Activated T-helper 1 cell treated with anti-CD3 and anti-CD28 coated beads, Interleukin-2, amount 50 U/mL, for 16 hours (primary cell): ENCODE data around the gene DUSP18.
"Not testable (repeated sequence)": the region's sequence is repeated elsewhere in the genome, so short reads cannot be mapped to it uniquely, and the experiment has no call there.

ENCODE experiments used
- DNase-seq, 2 donors: peaks; one replicate each; pipeline ENCODE4 v3.0.0-alpha.2; 2020; ENCODE audit warnings: low read depth in 1 of 2, low spot score in 1 of 2

The DUSP18 gene

GRCh38 chr22:30679895-30680690 lies 12.4 kb upstream of the DUSP18 start:
- not testable (repeated sequence) for DNase-seq

GRCh38 chr22:30676565-30676964 lies 8.9 kb upstream of the DUSP18 start:
- not testable (repeated sequence) for DNase-seq

DNA sequence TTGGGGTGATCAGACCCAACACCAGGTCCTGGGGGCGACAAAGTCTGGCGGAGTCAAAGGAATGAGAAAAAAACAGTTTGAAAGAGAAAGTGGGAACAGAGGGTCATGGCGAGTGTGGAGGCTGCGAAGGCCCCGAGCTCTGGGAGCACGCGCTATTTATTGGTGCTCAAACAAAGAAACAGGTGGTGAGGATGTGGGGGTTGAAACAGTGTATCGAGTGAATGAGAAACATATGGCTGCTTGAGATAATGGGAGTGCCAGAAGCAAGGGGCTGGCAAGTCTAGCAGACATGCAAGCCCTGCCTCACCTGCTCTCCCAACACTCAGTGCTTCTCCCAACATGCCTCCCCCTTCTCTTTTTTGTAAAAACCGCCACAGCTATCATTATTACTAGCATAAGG lies 7.8 kb upstream of the DUSP18 start:
- DNase-seq: no peak

GRCh38 chr22:30674482-30674881 lies 6.8 kb upstream of the DUSP18 start:
- no peak for DNase-seq

DNA sequence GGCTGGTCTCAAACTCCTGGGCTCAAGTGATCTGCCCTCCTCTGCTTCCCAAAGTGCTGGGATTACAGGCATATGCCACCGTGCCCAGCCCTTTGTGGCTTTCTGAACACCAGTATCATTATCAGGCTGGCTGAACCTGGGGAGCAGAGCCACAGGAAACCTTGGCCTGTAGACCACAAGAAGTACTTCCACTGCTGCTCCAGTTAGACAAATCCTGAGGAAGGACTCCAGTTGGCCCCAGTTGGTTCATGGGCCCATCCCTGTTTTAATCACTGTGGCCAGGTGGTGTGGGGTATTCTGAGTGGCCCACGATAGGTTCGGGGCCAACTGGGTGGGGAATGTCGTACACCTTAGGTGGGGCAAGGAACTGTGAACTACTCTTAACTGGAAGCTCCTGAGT lies 5.5 kb upstream of the DUSP18 start:
- no peak for DNase-seq

DNA sequence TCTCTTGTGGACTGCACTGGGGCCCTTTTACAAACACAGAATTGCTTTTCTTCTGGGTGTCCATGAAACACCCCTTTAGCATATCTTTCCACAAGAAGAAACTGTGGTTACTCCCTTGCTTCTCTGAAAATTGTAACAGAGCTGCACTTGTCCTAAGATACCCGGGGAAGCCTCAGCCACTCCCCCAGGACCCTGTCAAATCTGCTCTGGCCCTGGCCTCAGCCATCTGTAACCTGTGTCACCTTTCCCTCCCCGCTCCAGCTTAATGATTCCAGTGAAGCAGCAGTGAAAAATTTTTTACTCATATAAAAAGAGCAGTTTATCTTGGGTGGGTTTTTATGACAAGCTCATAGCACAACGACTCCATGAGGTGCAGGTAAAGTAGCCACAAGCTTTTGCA lies 3.4 kb upstream of the DUSP18 start:
- no peak for DNase-seq

DNA sequence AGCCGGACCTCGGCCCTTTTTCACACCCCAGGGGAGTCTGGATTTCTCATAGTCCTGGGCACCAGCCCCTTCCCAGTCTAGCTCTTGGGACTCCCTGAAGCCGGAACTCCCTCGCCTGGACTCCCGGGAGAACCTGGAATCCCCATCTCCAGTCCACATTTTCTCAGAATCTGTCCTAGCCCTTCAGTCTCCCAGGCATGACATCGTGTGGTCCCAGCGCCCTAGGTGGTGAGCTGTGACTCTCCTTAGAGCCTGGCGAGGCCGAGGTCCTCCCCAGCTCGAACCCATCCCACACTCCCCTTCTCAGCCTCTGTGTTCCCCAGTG lies 673 bp upstream of the DUSP18 start:
- no peak for DNase-seq

DNA sequence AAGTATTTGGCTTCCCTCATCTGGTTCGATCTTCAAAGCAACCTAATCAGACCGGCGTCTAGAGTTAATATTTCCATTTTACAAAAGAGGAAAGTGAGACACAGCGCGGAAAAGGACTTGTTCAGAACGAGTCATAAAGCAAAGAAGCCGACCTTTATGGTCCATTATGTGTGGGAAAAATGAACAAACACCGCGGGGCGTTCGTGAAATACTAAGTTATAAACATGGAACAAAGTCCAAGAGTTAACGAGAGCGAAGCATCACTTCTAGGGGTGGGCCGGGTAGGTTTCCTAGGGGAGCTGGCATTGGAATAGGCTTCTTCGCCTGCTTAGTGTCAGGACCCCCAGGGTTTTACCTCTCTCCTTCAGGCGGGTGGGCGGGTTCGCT lies 575 bp downstream of the DUSP18 start:
- DNase-seq: no peak

DNA sequence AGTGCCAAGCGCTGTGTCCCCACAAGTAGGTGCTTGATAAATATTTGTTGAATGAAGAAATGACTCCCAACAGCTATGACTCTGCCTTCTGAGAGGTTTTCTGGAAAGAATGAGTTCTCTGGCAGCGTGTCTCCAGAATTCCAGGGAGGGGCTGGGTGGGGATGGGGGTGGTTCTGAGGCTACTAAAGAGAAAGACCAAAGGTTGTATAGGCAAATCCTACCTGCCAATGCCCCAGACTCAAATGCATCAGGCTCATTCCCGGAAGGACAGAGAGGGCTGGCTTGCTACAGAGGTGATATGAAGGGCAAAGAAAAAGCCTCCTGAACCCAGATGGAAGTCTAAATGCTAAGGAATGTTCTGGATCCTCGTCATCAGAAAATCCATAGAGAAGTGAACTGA lies 1.9 kb downstream of the DUSP18 start:
- no peak for DNase-seq

- no peak for DNase-seq
Observed at GRCh38 chr22:30665266-30665665, 2.4 kb downstream of the DUSP18 start.

DNA sequence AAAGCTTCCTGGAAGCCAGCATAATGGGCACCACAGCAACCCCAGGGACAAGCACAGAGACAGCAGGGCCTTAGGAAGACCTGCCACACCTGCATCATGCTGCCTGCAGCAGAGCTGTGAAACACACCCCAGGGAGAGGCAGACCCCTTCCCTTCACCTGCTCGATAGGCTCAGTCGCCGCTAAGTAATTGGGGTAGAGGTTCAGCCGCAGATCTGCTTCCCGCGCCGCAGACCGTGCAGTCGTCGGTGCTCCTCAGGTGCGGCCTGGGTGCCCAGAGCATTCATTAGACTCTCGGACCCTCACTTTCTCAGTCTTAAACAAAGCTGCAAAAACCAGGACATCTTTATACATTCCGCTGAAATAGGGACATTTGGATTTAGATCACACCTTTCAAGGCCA lies 2.9 kb downstream of the DUSP18 start:
- DNase-seq: no peak

- no peak for DNase-seq
Observed at GRCh38 chr22:30662040-30662439, 5.6 kb downstream of the DUSP18 start.

GRCh38 chr22:30655532-30655931 lies 12.1 kb downstream of the DUSP18 start:
- no peak for DNase-seq

- no peak for DNase-seq
Observed at GRCh38 chr22:30654361-30654760, 13.3 kb downstream of the DUSP18 start.

DNA sequence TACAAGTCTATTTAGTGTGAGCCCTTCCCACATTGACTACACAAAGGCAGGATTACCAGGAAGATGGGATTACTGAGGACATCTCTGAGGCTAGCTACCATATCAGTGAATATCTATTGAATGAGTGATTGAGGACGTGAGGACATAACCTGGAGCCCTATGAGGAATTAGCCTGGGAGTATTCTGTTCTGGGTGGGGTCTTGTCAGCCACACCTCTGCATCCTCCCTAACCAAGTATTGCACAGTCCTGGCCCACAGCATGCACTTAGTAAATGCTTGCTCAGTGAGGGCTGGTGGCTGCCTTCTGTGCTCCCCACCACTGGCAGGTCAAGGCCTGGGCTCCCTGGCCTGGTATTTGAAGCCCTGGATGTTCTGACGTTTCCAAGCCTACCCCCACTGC lies 14.8 kb downstream of the DUSP18 start:
- DNase-seq: no peak

GRCh38 chr22:30650508-30651116 lies 17.1 kb downstream of the DUSP18 start:
- DNase-seq: no peak

DNA sequence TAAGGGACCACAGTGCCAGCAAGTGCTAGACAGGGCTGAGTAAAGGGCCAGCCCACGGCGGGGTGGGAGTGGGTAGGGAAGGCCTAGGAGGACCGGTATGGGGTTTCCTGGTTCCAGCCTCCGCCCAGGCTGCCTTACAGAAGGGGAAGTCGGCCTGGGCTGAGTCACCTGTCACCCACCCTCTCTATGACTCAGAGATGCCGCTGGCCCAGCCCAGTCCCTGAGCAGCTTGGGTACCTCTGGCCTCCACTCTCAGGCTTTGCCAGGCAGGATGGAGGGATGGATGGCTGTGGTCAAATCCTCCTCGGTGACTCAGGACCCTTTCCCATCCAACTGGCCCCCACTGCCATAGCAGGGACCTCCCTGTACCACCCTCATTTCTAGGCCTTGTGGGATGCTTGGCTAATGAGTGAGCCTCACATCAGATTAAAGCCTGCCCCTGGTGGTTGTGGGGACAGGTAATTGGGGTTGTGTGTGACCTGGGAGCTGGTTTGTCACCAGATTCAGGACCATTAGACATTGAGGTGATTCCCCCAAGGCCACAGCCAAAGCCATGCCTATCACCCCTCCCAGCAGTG lies 18.2 kb downstream of the DUSP18 start:
- peak; percentile 45 to 65 for DNase-seq

DNA sequence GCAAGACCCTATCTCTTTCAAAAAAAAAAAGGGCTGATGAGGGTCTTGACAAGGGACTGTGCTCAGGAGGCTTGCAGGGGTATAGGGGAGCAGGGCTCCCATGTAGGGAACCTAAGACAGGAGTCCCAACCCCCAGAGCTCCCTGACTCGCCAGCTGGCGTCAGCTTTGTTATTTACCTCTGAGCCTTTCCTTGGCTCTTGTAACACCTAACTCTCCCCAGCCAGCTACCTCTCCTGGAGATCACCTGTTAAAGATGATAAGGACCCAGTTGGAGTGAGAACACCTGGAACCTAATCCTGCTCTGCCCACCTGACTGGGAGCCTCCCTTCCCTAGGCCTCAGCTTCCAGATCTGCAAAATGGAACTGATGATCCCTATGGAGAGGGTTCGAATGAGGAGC lies 18.9 kb downstream of the DUSP18 start:
- DNase-seq: no peak

DNA sequence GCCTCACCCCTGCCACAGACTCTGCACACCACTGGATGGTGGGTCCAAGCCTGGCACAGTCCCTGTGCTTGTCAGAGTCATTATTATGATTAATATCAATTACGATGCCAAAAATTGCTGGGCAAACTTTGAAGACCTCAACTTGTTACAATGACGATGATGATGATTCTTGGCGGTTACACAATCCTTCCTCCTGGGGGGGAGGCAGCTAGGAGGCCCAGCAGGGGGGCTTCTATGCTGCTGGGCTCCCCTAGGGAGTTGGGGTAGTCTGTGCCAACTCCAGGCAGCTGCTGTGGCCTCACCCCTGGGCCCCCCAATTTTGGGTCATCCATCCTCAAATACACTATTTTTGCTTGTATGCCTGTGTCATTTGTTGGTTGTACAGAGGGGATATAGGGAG lies 20.1 kb downstream of the DUSP18 start:
- no peak for DNase-seq

DNA sequence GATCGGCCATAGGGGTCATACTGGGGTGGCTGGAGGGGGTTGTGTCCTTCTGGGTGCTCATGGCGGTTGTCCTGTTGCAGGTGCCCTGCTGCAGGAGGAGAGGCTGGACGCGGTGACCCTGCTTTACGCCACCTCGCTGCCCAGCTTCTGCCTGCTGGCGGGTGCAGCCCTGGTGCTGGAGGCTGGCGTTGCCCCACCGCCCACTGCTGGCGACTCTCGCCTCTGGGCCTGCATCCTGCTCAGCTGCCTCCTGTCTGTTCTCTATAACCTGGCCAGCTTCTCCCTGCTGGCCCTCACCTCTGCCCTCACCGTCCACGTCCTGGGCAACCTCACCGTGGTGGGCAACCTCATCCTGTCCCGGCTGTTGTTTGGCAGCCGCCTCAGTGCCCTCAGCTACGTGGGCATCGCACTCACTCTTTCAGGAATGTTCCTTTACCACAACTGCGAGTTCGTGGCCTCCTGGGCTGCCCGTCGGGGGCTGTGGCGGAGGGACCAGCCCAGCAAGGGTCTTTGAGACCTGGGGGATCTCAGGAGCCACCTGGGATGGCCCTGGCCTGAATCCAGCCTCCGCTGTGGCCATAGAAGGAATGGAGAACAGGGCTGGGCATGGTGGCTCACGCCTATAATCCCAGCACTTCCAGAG lies 21.0 kb downstream of the DUSP18 start:
- no peak for DNase-seq

DNA sequence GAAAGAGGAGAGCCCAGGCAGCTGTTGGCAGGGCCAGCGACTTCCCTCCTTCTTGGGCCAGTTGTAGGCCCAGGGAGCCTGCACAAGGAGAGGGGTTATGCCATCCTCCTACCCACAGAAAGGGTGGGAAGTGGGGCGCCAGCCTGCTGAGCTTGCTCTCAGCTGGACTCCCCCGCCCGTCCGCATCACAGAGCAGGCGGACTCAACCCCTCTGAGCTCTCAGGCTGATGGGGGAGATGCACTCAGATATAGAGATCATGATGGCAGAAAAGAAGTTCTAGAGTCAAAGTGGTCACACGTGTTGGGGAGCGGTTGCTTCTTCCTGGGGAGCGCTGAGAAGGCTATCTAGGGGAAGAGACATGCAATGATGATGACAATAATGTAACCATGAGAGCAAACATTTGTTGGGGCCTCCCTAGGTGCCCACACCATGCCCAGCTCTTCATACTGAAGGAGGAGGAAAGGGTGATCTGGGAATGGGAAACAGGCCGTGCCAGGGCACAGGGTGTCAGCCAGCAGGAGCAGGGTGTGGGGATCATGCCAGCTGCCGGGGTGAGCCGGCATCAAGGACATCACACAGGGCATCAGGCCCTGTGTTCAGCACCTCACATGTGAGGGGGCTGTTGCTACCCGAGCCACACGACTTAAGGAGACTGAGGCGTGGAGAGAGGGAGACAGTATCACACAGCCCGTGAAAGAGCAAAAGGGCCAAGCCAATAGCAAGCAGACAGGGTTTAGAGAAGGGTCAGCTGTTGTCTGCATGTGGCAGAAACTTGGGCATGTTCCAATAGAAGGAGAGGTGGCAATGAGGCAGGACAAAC lies 24.4 kb downstream of the DUSP18 start:
- no peak for DNase-seq
